Gastrocnemius medialis (tissue), 4 donors: ENCODE results near the gene TAF11L10. TPM values are rescaled to one million over a fixed set of nuclear protein-coding genes. Genes with fewer than 3 reads are reported as not detected.
"Not testable (repeated sequence)": the region's sequence is repeated elsewhere in the genome, so short reads cannot be mapped to it uniquely, and the experiment has no call there.

ENCODE experiments used
- ATAC-seq, 2 donors: fragments of 150-250 bp; one replicate each; pipeline ENCODE4 v1.9.1; 2016
- DNase-seq, 2 donors: peaks; one replicate each; pipeline ENCODE4 v3.0.0-alpha.2; 2019
- H3K27ac ChIP-seq, 4 donors: fragments of 200-600 bp; sonication (generic); 1 replicate in 1 of 4; 2 replicates in 3 of 4; pipeline ENCODE4 v1.5.1; 2016 to 2018; ENCODE audit warnings: mild to moderate bottlenecking in 2 of 4, moderate library complexity in 1 of 4
- H3K27me3 ChIP-seq, 3 donors: fragments of 200-600 bp; sonication (generic) in 2 of 3; 1 replicate in 1 of 3; 2 replicates in 2 of 3; pipeline versions ENCODE4 v1.5.1 to v1.6.0; 2016 to 2019; ENCODE audit warnings: mild to moderate bottlenecking in 1 of 3, moderate library complexity in 1 of 3
- H3K36me3 ChIP-seq, 2 donors: fragments of 200-600 bp; sonication (generic) in 1 of 2; one replicate each; pipeline ENCODE4 v1.5.1; 2017 to 2018
- H3K4me1 ChIP-seq, 2 donors: fragments of 200-600 bp; sonication (generic) in 1 of 2; one replicate each; pipeline ENCODE4 v1.5.1; 2016 to 2017; ENCODE audit warnings: mild to moderate bottlenecking in 2 of 2
- H3K4me3 ChIP-seq, 4 donors: fragments of 200-600 bp; sonication (generic) in 3 of 4; 1 replicate in 1 of 4; 2 replicates in 3 of 4; pipeline ENCODE4 v1.5.1; 2016 to 2019; ENCODE audit warnings: mild to moderate bottlenecking in 2 of 4
- H3K9me3 ChIP-seq, 3 donors: fragments of 200-600 bp; sonication (generic) in 2 of 3; 1 replicate in 1 of 3; 2 replicates in 2 of 3; pipeline ENCODE4 v1.5.1; 2016 to 2019
- POLR2A ChIP-seq, 2 donors: fragments of 450-650 bp; IDR thresholded peaks; one replicate each; pipeline ENCODE4 v1.6.1; 2017; ENCODE audit warnings: antibody characterized with exemption in 2 of 2, mild to moderate bottlenecking in 2 of 2, moderate library complexity in 2 of 2
- in situ Hi-C, 4 donors: fragments of 200-750 bp; cut with MboI; loops; one replicate each; pipeline versions ENCODE4 v1.15.0 to v1.8.0; 2017; ENCODE audit warnings: low sequenced_read_pairs in 4 of 4
- intact Hi-C: fragments of 100-400 bp; cut with DNase I; formaldehyde crosslinking; loops from one replicate; pipeline ENCODE4 v1.15.1; 2023; ENCODE audit warnings: low total_unique reads
- total RNA-seq, 4 donors: library from RNA; depleted of rRNA; stranded (reverse); fragments of >200 nt; gene quantifications; one replicate each; pipeline versions ENCODE4 v1.1.0 to v1.2.3, GENCODE V29; 2016
- TF ChIP-seq, protein P1 (sequence below), 5 experiments: fragments of 450-650 bp in 3 of 5; fragments of 200-600 bp in 2 of 5; sonication (generic) in 2 of 5; IDR thresholded peaks in 4 of 5; conservative IDR thresholded peaks in 1 of 5; 1 replicate in 4 of 5; 2 replicates in 1 of 5; pipeline ENCODE4 v1.5.1; 2016 to 2019; ENCODE audit warnings: antibody characterized with exemption in 5 of 5, mild to moderate bottlenecking in 3 of 5, moderate library complexity in 3 of 5

Gene TAF11L10
- not detected for total RNA-seq

DNA sequence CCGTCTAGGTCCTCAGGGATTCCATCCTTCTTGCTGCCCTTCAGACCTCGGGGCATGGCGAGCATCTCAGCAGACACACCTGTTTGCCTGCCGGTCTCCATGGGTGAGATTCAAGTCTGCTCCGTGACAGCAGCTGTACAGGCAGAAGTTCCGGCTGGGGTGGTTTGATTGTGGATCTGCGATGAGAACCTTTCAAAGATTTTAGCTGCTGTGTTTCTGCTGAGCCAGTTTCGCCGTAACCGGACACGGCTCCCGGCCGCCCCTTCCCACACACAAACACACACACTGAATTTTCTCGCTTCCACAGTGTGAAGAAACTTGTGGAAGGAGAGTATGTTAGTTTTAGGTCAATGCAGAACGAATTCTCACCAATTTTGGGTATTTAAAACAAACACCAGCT is at the start of gene TAF11L10:
TAF11L10 (minus strand) TSS at position 101 of the 400 bp plus-strand sequence.
- in situ Hi-C loops, H3K4me3 ChIP-seq: not testable (repeated sequence)

DNA sequence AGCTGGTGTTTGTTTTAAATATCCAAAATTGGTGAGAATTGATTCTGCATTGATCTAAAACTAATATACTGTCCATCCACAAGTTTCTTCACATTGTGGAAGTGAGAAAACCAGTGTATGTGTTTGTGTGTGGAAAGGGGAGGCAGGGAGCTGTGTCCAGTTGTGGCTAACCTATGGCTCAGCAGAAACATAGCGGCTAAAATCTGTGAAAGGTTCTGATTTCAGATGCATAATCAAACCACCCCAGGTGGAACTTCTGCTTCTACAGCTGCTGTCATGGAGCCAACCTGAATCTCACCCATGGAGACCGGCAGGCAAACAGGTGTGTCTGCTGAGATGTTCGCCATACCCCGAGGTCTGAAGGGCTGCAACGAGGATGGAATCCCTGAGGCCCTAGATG is 36.5 kb upstream of the TAF11L10 start, which contains the start of gene TAF11L14:
TAF11L14 (plus strand) TSS at position 301 of the 400 bp plus-strand sequence.
- Histone ChIP-seq H3K27ac (no peak within 1 kb of the TSS), H3K27me3 (no peaks in the 10 kb centered on the region), H3K9me3 (no peaks in the 10 kb centered on the region), H3K36me3 (no peaks in the 10 kb centered on the region), H3K4me1 (no peaks in the 10 kb centered on the region), H3K4me3 (no peak within 1 kb of the TSS)
- in situ Hi-C loops, result no loop called here
- TF ChIP-seq POLR2A (IDR thresholded peaks at IDR 0.05), result no peak
- TF ChIP-seq, protein P1, sequence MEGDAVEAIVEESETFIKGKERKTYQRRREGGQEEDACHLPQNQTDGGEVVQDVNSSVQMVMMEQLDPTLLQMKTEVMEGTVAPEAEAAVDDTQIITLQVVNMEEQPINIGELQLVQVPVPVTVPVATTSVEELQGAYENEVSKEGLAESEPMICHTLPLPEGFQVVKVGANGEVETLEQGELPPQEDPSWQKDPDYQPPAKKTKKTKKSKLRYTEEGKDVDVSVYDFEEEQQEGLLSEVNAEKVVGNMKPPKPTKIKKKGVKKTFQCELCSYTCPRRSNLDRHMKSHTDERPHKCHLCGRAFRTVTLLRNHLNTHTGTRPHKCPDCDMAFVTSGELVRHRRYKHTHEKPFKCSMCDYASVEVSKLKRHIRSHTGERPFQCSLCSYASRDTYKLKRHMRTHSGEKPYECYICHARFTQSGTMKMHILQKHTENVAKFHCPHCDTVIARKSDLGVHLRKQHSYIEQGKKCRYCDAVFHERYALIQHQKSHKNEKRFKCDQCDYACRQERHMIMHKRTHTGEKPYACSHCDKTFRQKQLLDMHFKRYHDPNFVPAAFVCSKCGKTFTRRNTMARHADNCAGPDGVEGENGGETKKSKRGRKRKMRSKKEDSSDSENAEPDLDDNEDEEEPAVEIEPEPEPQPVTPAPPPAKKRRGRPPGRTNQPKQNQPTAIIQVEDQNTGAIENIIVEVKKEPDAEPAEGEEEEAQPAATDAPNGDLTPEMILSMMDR (IDR thresholded peaks at IDR 0.05 in 4 of 5, conservative IDR thresholded peaks at IDR 0.05 in 1 of 5), result no peak
- intact Hi-C loops, result no loop called here
- ATAC-seq (no peak), DNase-seq (no peak)

More for the DNA sequence above, at the start of gene TAF11L10:
- H3K9me3 ChIP-seq, H3K27ac ChIP-seq, H3K27me3 ChIP-seq, ATAC-seq, H3K36me3 ChIP-seq, H3K4me1 ChIP-seq, intact Hi-C loops, DNase-seq: not testable (repeated sequence)

GRCh38 chr5:17631788-17632187 is 34.2 kb upstream of the TAF11L10 start, which contains the start of gene TAF11L13:
TSS of gene TAF11L13 (plus strand) at chr5:17632088.
- in situ Hi-C loops, H3K4me3 ChIP-seq, H3K4me1 ChIP-seq, ATAC-seq, H3K36me3 ChIP-seq, intact Hi-C loops, DNase-seq, H3K27me3 ChIP-seq, H3K9me3 ChIP-seq, H3K27ac ChIP-seq: not testable (repeated sequence)

- in situ Hi-C loops, result no loop called here
- no peaks in the 10 kb centered on the region for H3K36me3 ChIP-seq
- TF ChIP-seq, protein P1 (IDR thresholded peaks at IDR 0.05 in 4 of 5, conservative IDR thresholded peaks at IDR 0.05 in 1 of 5), result no peak
- TF ChIP-seq POLR2A (IDR thresholded peaks at IDR 0.05), result no peak
- H3K4me1 ChIP-seq, result no peaks in the 10 kb centered on the region
- H3K27ac ChIP-seq, result no peak overlapping the region
- H3K27me3 ChIP-seq, result no peaks in the 10 kb centered on the region
- no peak overlapping the region for H3K4me3 ChIP-seq
- H3K9me3 ChIP-seq, result no peaks in the 10 kb centered on the region
- no peak for ATAC-seq
- no peak for DNase-seq
- intact Hi-C loops, result no loop called here
These were observed 28.1 kb upstream of the TAF11L10 start for GRCh38 chr5:17625686-17626085.

GRCh38 chr5:17620627-17621026 is 23.0 kb upstream of the TAF11L10 start:
- Histone ChIP-seq H3K4me1 (no peaks in the 10 kb centered on the region), H3K27ac (no peak overlapping the region), H3K36me3 (no peaks in the 10 kb centered on the region), H3K4me3 (no peak overlapping the region), H3K9me3 (no peaks in the 10 kb centered on the region), H3K27me3 (no peaks in the 10 kb centered on the region)
- intact Hi-C loops (no loop called here), in situ Hi-C loops (no loop called here)
- no peak for TF ChIP-seq POLR2A (IDR thresholded peaks at IDR 0.05)
- TF ChIP-seq, protein P1 (IDR thresholded peaks at IDR 0.05 in 4 of 5, conservative IDR thresholded peaks at IDR 0.05 in 1 of 5), result no peak
- DNase-seq (no peak), ATAC-seq (no peak)

GRCh38 chr5:17619354-17619753 is 21.7 kb upstream of the TAF11L10 start:
- in situ Hi-C loops, result no loop called here
- no peak for DNase-seq
- H3K27ac ChIP-seq, result no peak overlapping the region
- no peaks in the 10 kb centered on the region for H3K4me1 ChIP-seq
- no peak for ATAC-seq
- intact Hi-C loops, result no loop called here
- H3K9me3 ChIP-seq, result no peaks in the 10 kb centered on the region
- H3K36me3 ChIP-seq, result no peaks in the 10 kb centered on the region
- no peak for TF ChIP-seq POLR2A (IDR thresholded peaks at IDR 0.05)
- TF ChIP-seq, protein P1 (IDR thresholded peaks at IDR 0.05 in 4 of 5, conservative IDR thresholded peaks at IDR 0.05 in 1 of 5), result no peak
- no peaks in the 10 kb centered on the region for H3K27me3 ChIP-seq
- H3K4me3 ChIP-seq, result no peak overlapping the region
